GM12864 (cell line): ENCODE results near the gene LRCH3.

Experiments
- DNase-seq: peaks from one replicate; pipeline ENCODE4 v3.0.0-alpha.2; 2011; ENCODE audit warnings: low read depth
- H3K4me3 ChIP-seq: 2 replicates; pipeline ENCODE4 v1.5.1; 2011; ENCODE audit warnings: mild to moderate bottlenecking, low read depth, low read length, control low read depth
- CTCF ChIP-seq: IDR thresholded peaks from 2 replicates; pipeline ENCODE4 v1.5.1; 2011; ENCODE audit warnings: low read depth, mild to moderate bottlenecking, moderate library complexity, low read length, control low read depth, inconsistent platforms; ENCODE audit errors: missing control alignments

Gene LRCH3

GRCh38 chr3:197800379-197800778 is 9.3 kb downstream of the LRCH3 start:
- no peak for DNase-seq
- no peak for TF ChIP-seq CTCF
- no peak overlapping the region for H3K4me3 ChIP-seq

GRCh38 chr3:197801891-197802778 is 11.1 kb downstream of the LRCH3 start:
- no peak for DNase-seq
- TF ChIP-seq CTCF: peak; percentile 57
- H3K4me3 ChIP-seq: no peak overlapping the region

- no peak for DNase-seq
- no peak overlapping the region for H3K4me3 ChIP-seq
These were observed 11.9 kb downstream of the LRCH3 start for GRCh38 chr3:197802779-197803459.

GRCh38 chr3:197804511-197804910 is 13.5 kb downstream of the LRCH3 start:
- no peak overlapping the region for H3K4me3 ChIP-seq
- no peak for TF ChIP-seq CTCF
- DNase-seq: no peak

More at GRCh38 chr3:197802779-197803459, 11.9 kb downstream of the LRCH3 start:
- peak; percentile 16 for TF ChIP-seq CTCF

- H3K4me3 ChIP-seq: no peak overlapping the region
- DNase-seq: no peak
These were observed 17.0 kb downstream of the LRCH3 start for GRCh38 chr3:197807969-197808587.

More at GRCh38 chr3:197807969-197808587, 17.0 kb downstream of the LRCH3 start:
- TF ChIP-seq CTCF: no peak
